ENCODE results near the gene ZXDC.

ZXDC gene

GRCh38 chr3:126412841-126413692 lies 62.6 kb downstream of the ZXDC start:
- DNase-seq, result no peak

- no peak for DNase-seq
These were observed 67.6 kb downstream of the ZXDC start for GRCh38 chr3:126408099-126408498.

- DNase-seq, result no peak
These were observed 68.2 kb downstream of the ZXDC start for GRCh38 chr3:126407412-126408044.

- no peak for DNase-seq
These were observed 69.0 kb downstream of the ZXDC start for GRCh38 chr3:126406389-126407296.

GRCh38 chr3:126402666-126403302 lies 72.9 kb downstream of the ZXDC start:
- DNase-seq, result no peak

- DNase-seq, result no peak
These were observed 73.5 kb downstream of the ZXDC start for GRCh38 chr3:126402178-126402577.

- DNase-seq, result no peak
These were observed 74.0 kb downstream of the ZXDC start for GRCh38 chr3:126401611-126402160.

GRCh38 chr3:126399756-126400155 lies 75.9 kb downstream of the ZXDC start:
- DNase-seq, result no peak

- DNase-seq, result no peak
These were observed 76.3 kb downstream of the ZXDC start for GRCh38 chr3:126399351-126399735.

GRCh38 chr3:126398423-126399350 lies 77.0 kb downstream of the ZXDC start:
- no peak for DNase-seq

- DNase-seq, result no peak
These were observed 77.9 kb downstream of the ZXDC start for GRCh38 chr3:126397610-126398422.

GRCh38 chr3:126396536-126396935 lies 79.2 kb downstream of the ZXDC start:
- DNase-seq, result no peak

- DNase-seq, result no peak
These were observed 79.7 kb downstream of the ZXDC start for GRCh38 chr3:126395846-126396513.

GRCh38 chr3:126394977-126395321 lies 80.7 kb downstream of the ZXDC start:
- no peak for DNase-seq

- DNase-seq, result no peak
These were observed 81.3 kb downstream of the ZXDC start, which contains the start of gene CFAP100 for GRCh38 chr3:126394179-126394976. CFAP100 (plus strand) TSS chr3:126394909; CDS start chr3:126396001, 1,092 bp downstream.

GRCh38 chr3:126393563-126393962 lies 82.1 kb downstream of the ZXDC start:
- DNase-seq, result no peak

GRCh38 chr3:126392246-126392645 lies 83.4 kb downstream of the ZXDC start:
- DNase-seq, result no peak

GRCh38 chr3:126391631-126392030 lies 84.1 kb downstream of the ZXDC start:
- DNase-seq, result no peak

GRCh38 chr3:126390751-126391150 lies 84.9 kb downstream of the ZXDC start:
- DNase-seq, result no peak

All from activated CD8-positive, alpha-beta memory T cell treated with anti-CD3 and anti-CD28 coated beads, Interleukin-2, amount 50 U/mL, for 4 hours (primary cell).